Caco-2 (cell line): ENCODE measurements around the gene MYCBP2. TPM values are rescaled to one million over a fixed set of nuclear protein-coding genes. Genes with fewer than 3 reads are reported as not detected.

Experiments used
- Bru-seq: library from RNA; stranded (reverse); fragments of 400-500 nt; gene quantifications from one replicate; lab custom pipeline; 2021; lab: Mats Ljungman, UMichigan
- BruChase-seq, 2 experiments: library from RNA; stranded (reverse); fragments of 400-500 nt; gene quantifications; one replicate each; lab custom pipeline; 2021; lab: Mats Ljungman, UMichigan
- BruUV-seq: library from RNA; stranded (reverse); fragments of 400-500 nt; replicated peaks from 2 replicates; lab custom pipeline; 2021; lab: Mats Ljungman, UMichigan
- CTCF ChIA-PET: fragments of 300-600 bp; sonication (Branson Sonifier 250); formaldehyde crosslinking; loops from one replicate; lab custom pipeline; 2022; ENCODE audit warnings: antibody characterized with exemption; lab: Charles Lee
- POLR2A ChIA-PET: fragments of 300-600 bp; sonication (Branson Sonifier 250); formaldehyde crosslinking; loops from one replicate; lab custom pipeline; 2022; ENCODE audit warnings: antibody characterized with exemption; lab: Charles Lee
- DNase-seq, 2 experiments: peaks; one replicate each; pipeline versions ENCODE4 v3.0.0 to v3.0.0-alpha.2; 2020 to 2022
- H3K27me3 ChIP-seq: replicated peaks from 2 replicates; pipeline ENCODE4 v1.6.0; 2011; ENCODE audit warnings: low read length; ENCODE audit not compliant: control insufficient read depth, insufficient read depth
- H3K36me3 ChIP-seq: 2 replicates; pipeline ENCODE4 v1.5.1; 2011; ENCODE audit warnings: low read length; ENCODE audit not compliant: control insufficient read depth, insufficient read depth
- H3K4me1 ChIP-seq: fragments of 250-450 bp; sonication (Bioruptor Pico); 2 replicates; pipeline ENCODE4 v1.5.1; 2020; ENCODE audit warnings: mild to moderate bottlenecking
- H3K4me3 ChIP-seq: 2 replicates; pipeline ENCODE4 v1.5.1; 2011; ENCODE audit warnings: low read depth, mild to moderate bottlenecking, control low read depth, low read length
- H3K9me3 ChIP-seq: fragments of 250-450 bp; sonication (Bioruptor Pico); 2 replicates; pipeline ENCODE4 v1.5.1; 2020; ENCODE audit warnings: mild to moderate bottlenecking, moderate library complexity
- H3K27ac Mint-ChIP-seq: one replicate; pipeline ENCODE4 v1.8.0; 2022; ENCODE audit warnings: mixed read lengths; ENCODE audit not compliant: unreplicated experiment
- H3K27me3 Mint-ChIP-seq: one replicate; pipeline ENCODE4 v1.8.0; 2022; ENCODE audit warnings: mixed read lengths; ENCODE audit not compliant: insufficient read depth, unreplicated experiment
- H3K36me3 Mint-ChIP-seq: one replicate; pipeline ENCODE4 v1.8.0; 2022; ENCODE audit warnings: mild to moderate bottlenecking, mixed read lengths; ENCODE audit not compliant: insufficient read depth, unreplicated experiment
- H3K4me1 Mint-ChIP-seq: one replicate; pipeline ENCODE4 v1.8.0; 2022; ENCODE audit warnings: low read depth, mixed read lengths; ENCODE audit not compliant: unreplicated experiment
- H3K4me3 Mint-ChIP-seq: one replicate; pipeline ENCODE4 v1.8.0; 2022; ENCODE audit warnings: mild to moderate bottlenecking, moderate library complexity, mixed read lengths; ENCODE audit not compliant: unreplicated experiment
- H3K9me3 Mint-ChIP-seq: one replicate; pipeline ENCODE4 v1.8.0; 2022; ENCODE audit warnings: mixed read lengths; ENCODE audit not compliant: unreplicated experiment
- intact Hi-C: fragments of 100-400 bp; cut with micrococcal nuclease; formaldehyde crosslinking; loops from one replicate; pipeline ENCODE4 v1.10.0; 2022; ENCODE audit not compliant: unreplicated experiment
- long read RNA-seq: library from polyadenylated mRNA; stranded (forward); transcript quantifications from one replicate; pipeline ENCODE4 v2.0.0, GENCODE V29; 2022
- total RNA-seq: library from RNA; stranded (reverse); gene quantifications from 2 replicates; pipeline ENCODE4 v1.2.3, GENCODE V29; 2022
- TF ChIP-seq, protein P1 (sequence below), 2 experiments: fragments of 200-600 bp in 1 of 2; IDR thresholded peaks; 1 replicate in 1 of 2; 2 replicates in 1 of 2; pipeline versions ENCODE4 v1.5.1 to v1.8.0; 2011 to 2022; ENCODE audit warnings: antibody characterized with exemption in 1 of 2, control low read depth in 1 of 2, inconsistent platforms in 1 of 2, low read depth in 1 of 2, low read length in 1 of 2, mild to moderate bottlenecking in 1 of 2, moderate library complexity in 1 of 2; ENCODE audit not compliant: insufficient read depth in 1 of 2, severe bottlenecking in 1 of 2, unreplicated experiment in 1 of 2

Gene MYCBP2, protein sequence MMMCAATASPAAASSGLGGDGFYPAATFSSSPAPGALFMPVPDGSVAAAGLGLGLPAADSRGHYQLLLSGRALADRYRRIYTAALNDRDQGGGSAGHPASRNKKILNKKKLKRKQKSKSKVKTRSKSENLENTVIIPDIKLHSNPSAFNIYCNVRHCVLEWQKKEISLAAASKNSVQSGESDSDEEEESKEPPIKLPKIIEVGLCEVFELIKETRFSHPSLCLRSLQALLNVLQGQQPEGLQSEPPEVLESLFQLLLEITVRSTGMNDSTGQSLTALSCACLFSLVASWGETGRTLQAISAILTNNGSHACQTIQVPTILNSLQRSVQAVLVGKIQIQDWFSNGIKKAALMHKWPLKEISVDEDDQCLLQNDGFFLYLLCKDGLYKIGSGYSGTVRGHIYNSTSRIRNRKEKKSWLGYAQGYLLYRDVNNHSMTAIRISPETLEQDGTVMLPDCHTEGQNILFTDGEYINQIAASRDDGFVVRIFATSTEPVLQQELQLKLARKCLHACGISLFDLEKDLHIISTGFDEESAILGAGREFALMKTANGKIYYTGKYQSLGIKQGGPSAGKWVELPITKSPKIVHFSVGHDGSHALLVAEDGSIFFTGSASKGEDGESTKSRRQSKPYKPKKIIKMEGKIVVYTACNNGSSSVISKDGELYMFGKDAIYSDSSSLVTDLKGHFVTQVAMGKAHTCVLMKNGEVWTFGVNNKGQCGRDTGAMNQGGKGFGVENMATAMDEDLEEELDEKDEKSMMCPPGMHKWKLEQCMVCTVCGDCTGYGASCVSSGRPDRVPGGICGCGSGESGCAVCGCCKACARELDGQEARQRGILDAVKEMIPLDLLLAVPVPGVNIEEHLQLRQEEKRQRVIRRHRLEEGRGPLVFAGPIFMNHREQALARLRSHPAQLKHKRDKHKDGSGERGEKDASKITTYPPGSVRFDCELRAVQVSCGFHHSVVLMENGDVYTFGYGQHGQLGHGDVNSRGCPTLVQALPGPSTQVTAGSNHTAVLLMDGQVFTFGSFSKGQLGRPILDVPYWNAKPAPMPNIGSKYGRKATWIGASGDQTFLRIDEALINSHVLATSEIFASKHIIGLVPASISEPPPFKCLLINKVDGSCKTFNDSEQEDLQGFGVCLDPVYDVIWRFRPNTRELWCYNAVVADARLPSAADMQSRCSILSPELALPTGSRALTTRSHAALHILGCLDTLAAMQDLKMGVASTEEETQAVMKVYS (N-terminal part only)
- total RNA-seq (40.4 and 41.3 TPM in 2 replicates), Bru-seq, nascent RNA (percentile 74 among the genes with signal in this experiment), BruChase-seq, experiment 1, labeled RNA remaining after a 2-hour chase (percentile 72 among the genes with signal in this experiment), BruChase-seq, experiment 2, labeled RNA remaining after a 6-hour chase (percentile 73 among the genes with signal in this experiment)
- long read RNA-seq, partial matches to known transcripts, result 2 of 6 reads
- long read RNA-seq, other reads (novel, unspliced or antisense), result 4 of 6 reads

DNA sequence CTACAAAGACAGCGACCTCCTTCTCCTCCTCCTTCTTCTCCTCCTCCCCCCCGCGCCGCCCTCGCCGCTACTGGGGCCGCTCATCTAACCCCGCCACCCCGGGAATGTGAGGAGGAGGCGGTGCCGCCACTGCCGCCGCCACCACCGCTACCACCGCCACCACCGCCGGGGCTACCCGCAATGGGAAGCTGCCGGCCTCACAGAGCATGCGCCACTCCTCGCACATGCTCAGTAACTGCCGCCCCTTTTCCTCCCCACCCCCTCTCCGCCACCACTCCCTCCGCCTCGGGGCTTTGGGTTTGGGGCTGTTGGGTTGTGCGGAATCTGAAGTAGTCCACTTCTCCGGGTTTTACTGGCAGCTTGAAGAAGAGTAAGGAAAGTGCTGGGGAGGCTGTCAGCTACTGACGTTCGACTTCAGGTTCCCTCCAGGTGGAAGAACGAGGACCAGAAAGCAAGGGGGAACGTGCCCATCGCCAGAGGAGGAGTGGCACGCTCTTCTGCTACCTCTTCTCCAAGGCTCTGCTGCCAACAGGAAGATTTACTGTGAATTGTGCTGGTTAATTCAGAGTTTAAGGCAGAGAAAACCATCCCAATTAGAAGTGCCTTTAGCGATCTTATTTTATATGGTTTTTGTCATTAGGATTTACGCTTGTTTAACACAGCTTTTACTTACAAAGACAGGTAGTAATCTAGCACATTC lies at the start of gene MYCBP2:
MYCBP2 (minus strand) TSS at position 190 of the 700 bp plus-strand sequence. CDS start 319 bp downstream, outside the sequence.
- intact Hi-C loops, result loop anchor here (2.0 to 5.0 kb wide), 3 partner anchors 240 to 300 kb away; partner anchors contain the start of gene FBXL3
- Mint-ChIP-seq H3K4me3 (peak within 1 kb of the TSS; percentile 99), H3K27ac (peak within 1 kb of the TSS; percentile 82), H3K36me3 (peaks cover 8% of the 10 kb centered on the region), H3K27me3 (peaks cover 3% of the 10 kb centered on the region), H3K9me3 (no peaks in the 10 kb centered on the region), H3K4me1 (peaks cover 17% of the 10 kb centered on the region)
- peak; percentile 99 for DNase-seq
- POLR2A ChIA-PET, result interaction anchor here (0.6 kb wide), 1 partner anchor 84 kb away, joined by 3 read pairs; no protein-coding TSS in a partner anchor
- Histone ChIP-seq H3K4me1 (peaks cover 15% of the 10 kb centered on the region), H3K4me3 (peak within 1 kb of the TSS; percentile 84), H3K9me3 (no peaks in the 10 kb centered on the region), H3K27me3 (no peaks in the 10 kb centered on the region), H3K36me3 (no peaks in the 10 kb centered on the region)
- CTCF ChIA-PET, result interaction anchor here (0.8 to 1.9 kb wide), 2 partner anchors 10 to 152 kb away, joined by 4 to 16 read pairs; no protein-coding TSS in a partner anchor
- TF ChIP-seq, protein P1, sequence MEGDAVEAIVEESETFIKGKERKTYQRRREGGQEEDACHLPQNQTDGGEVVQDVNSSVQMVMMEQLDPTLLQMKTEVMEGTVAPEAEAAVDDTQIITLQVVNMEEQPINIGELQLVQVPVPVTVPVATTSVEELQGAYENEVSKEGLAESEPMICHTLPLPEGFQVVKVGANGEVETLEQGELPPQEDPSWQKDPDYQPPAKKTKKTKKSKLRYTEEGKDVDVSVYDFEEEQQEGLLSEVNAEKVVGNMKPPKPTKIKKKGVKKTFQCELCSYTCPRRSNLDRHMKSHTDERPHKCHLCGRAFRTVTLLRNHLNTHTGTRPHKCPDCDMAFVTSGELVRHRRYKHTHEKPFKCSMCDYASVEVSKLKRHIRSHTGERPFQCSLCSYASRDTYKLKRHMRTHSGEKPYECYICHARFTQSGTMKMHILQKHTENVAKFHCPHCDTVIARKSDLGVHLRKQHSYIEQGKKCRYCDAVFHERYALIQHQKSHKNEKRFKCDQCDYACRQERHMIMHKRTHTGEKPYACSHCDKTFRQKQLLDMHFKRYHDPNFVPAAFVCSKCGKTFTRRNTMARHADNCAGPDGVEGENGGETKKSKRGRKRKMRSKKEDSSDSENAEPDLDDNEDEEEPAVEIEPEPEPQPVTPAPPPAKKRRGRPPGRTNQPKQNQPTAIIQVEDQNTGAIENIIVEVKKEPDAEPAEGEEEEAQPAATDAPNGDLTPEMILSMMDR (IDR thresholded peaks at IDR 0.05; ENCODE audit: insufficient read depth in 1 of 2, low read depth in 1 of 2, low read length in 1 of 2, severe bottlenecking in 1 of 2, unreplicated experiment in 1 of 2), result no peak
- BruUV-seq, result no TSS peak

DNA sequence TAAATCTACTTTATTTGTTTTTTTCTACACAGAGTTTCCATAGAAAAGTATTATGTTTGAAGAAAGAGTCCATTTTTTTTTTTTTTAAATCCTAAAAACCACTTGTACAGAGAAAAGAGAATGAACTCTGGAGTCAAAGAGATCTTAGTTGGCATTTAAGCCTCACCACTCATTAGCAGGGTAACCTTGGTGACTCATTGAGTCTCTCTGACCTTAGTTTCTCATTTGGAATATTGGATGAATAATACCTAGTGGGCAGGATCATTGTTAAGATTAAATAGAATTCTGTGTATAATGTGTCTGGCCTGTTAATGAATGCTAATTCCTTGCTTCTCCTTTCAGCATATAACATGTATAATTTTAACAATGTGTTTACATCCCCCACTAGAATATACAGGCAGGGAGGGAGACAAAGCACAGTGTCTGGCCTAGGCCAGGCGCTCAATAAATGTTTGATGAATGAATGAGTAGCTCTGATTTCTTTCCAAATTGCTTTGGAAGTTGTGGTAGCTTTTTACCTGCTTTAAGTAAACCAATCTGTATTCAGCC lies 48.7 kb upstream of the MYCBP2 start:
- no peak overlapping the region for H3K4me3 Mint-ChIP-seq
- BruUV-seq, result no TSS peak
- no peak for DNase-seq
- ChIA-PET POLR2A (no interaction called here), CTCF (no interaction called here)
- H3K27me3 ChIP-seq, result no peaks in the 10 kb centered on the region; the same call in 1 of the 2 replicates
- no peaks in the 10 kb centered on the region for H3K9me3 ChIP-seq
- no peaks in the 10 kb centered on the region for H3K27me3 Mint-ChIP-seq
- TF ChIP-seq, protein P1 (IDR thresholded peaks at IDR 0.05; ENCODE audit: insufficient read depth in 1 of 2, low read depth in 1 of 2, low read length in 1 of 2, severe bottlenecking in 1 of 2, unreplicated experiment in 1 of 2), result no peak
- H3K4me3 ChIP-seq, result no peak overlapping the region
- H3K27ac Mint-ChIP-seq, result no peak overlapping the region
- no peaks in the 10 kb centered on the region for H3K9me3 Mint-ChIP-seq
- H3K4me1 Mint-ChIP-seq, result no peaks in the 10 kb centered on the region
- H3K36me3 Mint-ChIP-seq, result no peaks in the 10 kb centered on the region
- H3K4me1 ChIP-seq, result no peaks in the 10 kb centered on the region
- no peaks in the 10 kb centered on the region for H3K36me3 ChIP-seq
- intact Hi-C loops, result no loop called here
